GM03348 (cell line): ENCODE results near the gene CSNK1E.
A peak's percentile ranks its signal among the peaks of the same experiment; 100 is the strongest.

ENCODE experiments used
- DNase-seq: peaks from one replicate; pipeline ENCODE4 v3.0.0; 2012; ENCODE audit warnings: low spot score

The CSNK1E gene

GRCh38 chr22:38305471-38306448, 11.5 kb downstream of the CSNK1E start:
- no peak for DNase-seq

DNA sequence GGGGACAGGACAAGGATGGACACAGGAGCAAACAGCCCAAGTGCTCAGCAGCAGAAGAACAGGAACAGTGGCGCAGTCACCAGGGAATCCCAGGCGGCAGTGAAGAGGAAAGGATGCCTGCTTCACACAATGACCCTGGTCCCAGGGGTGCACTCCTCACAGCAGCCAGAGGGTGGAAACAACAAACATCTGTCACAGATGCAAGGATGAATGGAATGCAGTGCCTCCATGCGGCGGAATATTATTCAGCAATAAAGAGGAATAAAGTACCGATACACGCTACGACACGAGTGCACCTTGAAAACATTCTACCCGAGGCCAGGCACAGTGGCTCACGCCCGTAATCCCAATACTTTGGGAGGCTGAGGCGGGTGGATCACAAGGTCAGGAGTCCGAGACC, 12.7 kb downstream of the CSNK1E start:
- DNase-seq = no peak

DNA sequence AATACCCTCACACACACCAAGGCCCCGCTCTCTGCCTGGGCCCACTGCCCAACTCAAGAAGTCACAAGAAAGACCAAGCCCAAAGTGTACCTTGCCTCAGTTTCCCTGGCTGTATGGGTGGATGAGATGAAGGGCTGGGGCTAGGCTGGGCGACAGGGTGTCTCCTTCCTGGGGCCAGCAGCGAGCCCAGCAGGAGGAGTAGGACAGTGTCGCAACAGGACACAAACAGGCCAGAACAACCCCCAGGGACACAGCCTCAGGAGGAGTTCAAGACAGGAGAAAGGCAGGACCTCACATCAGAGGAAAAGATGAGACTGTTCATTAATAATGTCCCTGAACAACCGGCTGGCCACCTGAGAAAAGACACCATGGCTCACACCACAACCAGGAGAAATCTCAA, 13.3 kb downstream of the CSNK1E start:
- DNase-seq = no peak

DNA sequence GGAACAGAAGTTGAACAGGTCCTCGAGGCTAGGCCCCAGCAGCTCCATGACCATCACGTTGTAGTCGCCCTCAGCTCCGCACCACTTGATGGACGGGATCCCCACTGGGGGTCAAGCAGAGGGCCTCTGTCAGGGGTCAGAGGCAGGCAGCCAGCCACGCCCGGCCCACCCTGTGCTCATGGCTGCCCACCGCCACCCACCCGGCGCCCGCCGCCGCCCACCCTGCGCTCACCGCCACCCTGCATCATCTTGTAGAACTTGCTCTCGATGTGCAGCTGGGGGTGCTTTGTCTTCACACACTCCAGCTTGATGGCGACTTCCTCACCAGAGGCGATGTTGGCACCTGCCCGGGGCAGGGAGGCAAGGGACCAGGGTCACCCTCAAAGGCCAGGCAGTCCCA, 14.3 kb downstream of the CSNK1E start:
- DNase-seq = no peak

GRCh38 chr22:38300946-38301345, 16.3 kb downstream of the CSNK1E start:
- no peak for DNase-seq

GRCh38 chr22:38300197-38300945, 16.9 kb downstream of the CSNK1E start:
- no peak for DNase-seq

DNA sequence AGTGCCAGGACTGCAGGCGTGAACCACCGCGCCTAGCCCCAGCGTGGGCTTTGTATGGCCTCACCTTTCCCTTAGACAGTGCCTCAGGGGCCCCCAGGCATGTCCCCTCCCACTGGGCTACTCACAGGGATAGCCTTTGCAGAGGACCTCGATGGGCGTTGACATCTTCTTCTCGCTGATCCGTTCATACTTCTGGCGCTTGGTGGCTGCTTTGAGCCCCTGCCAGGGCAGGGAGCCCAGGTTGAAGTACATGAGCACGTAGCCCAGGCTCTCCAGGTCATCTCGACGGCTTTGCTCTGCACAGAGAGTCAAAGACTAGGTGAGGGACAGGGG, 17.5 kb downstream of the CSNK1E start:
- DNase-seq = no peak

GRCh38 chr22:38298312-38299005, 18.8 kb downstream of the CSNK1E start:
- no peak for DNase-seq

DNA sequence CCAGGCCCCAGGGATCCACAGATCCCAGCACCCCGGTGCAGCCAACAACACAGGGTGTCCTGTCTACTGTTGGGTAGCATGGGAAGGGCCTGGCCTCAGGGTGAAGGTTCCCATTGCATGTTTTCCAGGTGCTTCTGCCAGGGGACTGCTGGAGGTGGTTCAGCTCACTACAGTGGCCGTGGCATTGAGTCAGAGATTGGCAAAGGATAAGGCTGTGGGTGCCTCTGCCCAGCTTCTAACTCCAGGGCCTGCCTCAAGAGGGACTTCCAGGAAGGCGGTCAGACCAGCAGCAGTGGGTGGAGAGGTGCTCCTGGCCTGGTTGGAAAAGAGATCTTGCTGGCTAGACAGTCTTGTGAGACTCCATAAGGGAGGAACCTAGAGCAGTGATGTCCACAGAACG, 20.9 kb downstream of the CSNK1E start:
- DNase-seq = no peak

- no peak for DNase-seq
Observed at GRCh38 chr22:38295863-38296262, 21.4 kb downstream of the CSNK1E start.

- DNase-seq = no peak
Observed at GRCh38 chr22:38295339-38295738, 21.9 kb downstream of the CSNK1E start.

- DNase-seq = no peak
Observed at GRCh38 chr22:38294193-38294592, 23.0 kb downstream of the CSNK1E start.

DNA sequence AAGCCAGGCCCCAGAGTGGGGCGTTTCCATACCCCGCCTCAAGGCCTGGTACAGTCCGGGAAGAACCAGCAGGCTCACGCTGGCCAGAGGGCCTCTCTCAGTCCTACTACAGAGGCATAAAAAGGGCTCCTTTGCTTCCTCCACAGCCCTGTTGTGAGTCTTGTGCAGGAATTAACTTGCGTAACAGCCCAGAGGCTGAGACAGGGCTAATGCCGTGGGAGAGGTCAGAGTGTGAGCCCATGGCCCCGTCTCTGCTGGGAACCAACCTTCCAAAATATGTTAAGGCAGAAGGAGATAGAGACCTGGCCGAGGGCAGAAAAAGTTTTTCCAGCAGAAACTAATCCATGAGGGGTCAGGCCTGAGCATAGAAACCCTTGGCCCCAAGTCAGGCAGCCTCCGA, 24.5 kb downstream of the CSNK1E start:
- no peak for DNase-seq

DNA sequence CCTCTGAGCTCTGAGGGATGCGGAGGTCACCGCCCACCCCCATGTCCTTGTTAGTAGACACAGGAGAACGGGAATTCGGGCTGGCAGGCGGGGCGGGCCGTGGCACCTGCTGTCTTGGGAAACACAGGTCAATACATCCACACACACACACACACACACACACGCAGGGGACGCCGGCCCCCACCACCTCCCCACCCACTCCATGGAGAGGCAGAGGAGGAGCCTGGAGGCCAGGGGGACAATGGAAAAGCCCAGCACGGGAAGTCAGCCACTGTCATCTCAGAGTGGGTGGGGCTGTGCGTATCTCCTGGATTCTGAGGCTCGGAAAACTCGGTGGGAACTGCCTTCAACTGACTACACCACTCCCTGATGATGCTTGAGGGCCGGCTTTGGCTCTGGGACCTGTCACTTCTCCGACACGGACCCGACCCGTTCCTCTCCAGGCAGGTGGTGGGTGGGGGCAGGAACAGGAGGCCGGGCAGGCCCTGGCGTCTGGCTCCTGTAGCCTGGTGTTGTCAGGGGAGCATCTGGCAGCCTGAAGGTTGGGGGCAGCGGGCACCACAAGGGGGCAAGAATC, 25.9 kb downstream of the CSNK1E start:
- DNase-seq = no peak

GRCh38 chr22:38290347-38290746, 26.9 kb downstream of the CSNK1E start:
- no peak for DNase-seq

GRCh38 chr22:38289583-38290082, 27.6 kb downstream of the CSNK1E start:
- no peak for DNase-seq

DNA sequence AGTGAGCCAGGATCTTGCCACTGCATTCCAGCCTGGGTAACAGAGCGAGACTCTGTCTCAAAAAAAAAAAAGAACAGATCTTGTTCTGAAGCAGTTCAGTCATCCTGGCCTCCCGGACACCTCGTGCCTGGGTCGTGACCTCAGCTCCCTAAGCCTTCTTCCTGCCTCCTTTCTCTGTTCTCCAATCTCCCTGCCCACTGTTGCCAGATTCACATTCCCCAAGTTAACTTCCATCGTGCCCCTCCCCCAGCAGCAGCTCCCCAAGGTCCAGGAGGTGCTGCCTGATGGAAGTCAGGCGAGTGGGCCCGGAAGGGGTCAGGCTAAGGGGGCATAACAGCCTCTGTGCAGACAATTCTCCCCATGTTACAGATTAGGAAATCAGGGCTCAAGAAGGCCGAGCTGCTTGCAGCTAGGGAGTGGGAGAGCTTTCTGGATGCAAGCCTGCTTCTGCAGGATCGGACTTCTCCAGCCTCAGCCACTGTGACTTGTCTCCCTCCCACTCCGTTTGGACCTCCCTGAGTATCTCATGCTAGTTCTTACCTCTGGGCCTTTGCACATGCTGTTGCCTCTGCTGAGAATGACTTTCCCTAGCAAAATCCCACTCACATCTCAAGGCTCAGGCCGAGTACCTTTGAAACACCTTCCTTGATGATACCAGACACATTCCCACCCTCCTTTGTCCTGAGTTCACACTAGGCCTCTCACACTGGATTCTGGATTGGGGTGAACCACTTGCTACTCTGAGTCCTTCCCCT, 30.1 kb downstream of the CSNK1E start:
- no peak for DNase-seq

DNA sequence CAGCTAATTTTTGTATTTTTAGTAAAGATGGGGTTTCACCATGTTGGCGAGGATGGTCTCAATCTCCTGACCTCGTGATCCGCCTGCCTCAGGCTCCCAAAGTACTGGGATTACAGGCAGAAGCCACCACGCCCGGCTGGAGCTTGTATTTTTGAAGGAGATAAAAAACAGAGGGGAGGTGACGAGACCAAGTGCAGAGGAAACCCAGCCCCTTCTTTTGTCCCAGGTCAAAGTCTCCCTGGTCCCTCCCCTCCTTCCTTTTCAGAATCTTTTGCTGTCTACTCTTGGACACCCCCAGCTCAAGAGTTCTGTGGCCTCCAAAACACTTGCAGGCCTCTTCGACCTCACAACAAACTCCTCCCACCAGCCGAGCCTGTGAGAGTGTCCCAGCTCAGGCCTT, 32.2 kb downstream of the CSNK1E start:
- no peak for DNase-seq

- peak; percentile 89 for DNase-seq
Observed at GRCh38 chr22:38284042-38284402, 33.2 kb downstream of the CSNK1E start.

DNA sequence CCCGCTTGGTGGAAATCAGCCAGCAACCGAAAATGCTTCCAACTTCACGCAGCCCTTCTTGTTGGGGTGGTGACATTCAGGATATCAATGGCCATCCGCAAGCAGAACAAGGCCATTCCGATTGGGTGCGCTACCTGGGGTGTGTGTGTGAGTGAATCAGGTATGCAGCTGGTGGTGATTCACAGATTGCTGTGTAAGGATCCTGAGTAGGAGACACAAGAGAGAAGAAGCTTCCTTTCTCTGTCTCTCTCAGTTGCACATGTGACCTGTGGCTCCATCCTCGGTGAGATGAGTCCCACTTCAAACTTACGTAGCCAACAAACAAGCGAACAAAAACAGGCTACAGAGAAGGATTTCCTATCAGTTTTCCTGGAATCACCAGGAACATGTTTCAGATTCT, 34.8 kb downstream of the CSNK1E start:
- no peak for DNase-seq

DNA sequence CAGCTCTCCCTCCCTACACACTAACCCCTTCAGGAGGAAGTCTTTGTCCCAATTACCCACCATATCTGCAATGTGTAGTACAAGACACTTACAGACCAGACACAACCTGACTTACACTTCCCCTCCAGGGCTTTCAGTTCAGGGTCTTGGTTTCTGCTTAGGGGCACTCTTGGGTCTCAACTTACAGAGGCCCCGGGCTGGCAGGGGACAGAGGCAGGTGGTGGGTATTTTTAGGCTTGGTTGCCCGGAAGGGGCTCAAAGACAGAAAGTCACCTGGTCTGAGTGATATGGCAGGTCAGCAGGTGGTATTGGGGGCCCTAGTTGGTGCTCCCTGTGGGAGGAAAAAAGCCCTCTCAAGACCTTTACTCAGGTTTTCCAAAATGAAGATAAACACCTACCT, 41.1 kb downstream of the CSNK1E start:
- DNase-seq = no peak
